HepG2 (cell line): ENCODE data around the gene SIK3. TPM values are rescaled to one million over a fixed set of nuclear protein-coding genes. Genes with fewer than 3 reads are reported as not detected.

Experiments used
- ARNT2 ChIP-seq: sonication (generic); formaldehyde crosslinking; IDR thresholded peaks from 2 replicates; pipeline ENCODE4 v1.8.0; 2022; ENCODE audit warnings: mild to moderate bottlenecking, low read depth, missing genetic modification reagents, moderate library complexity
- DZIP1 ChIP-seq: sonication (generic); formaldehyde crosslinking; IDR thresholded peaks from 2 replicates; pipeline ENCODE4 v1.5.0; 2020; ENCODE audit warnings: mild to moderate bottlenecking, missing genetic modification reagents
- GABPA ChIP-seq, 2 experiments: IDR thresholded peaks; 2 replicates each; pipeline ENCODE4 v1.6.1; 2011 to 2016; ENCODE audit warnings: low read depth in 2 of 2, low read length in 1 of 2, missing biosample characterization in 1 of 2, missing genetic modification characterization in 1 of 2
- GATA4 ChIP-seq: sonication (generic); IDR thresholded peaks from 2 replicates; pipeline ENCODE4 v1.6.1; 2016; ENCODE audit warnings: antibody characterized with exemption, low read depth, borderline replicate concordance
- GMEB1 ChIP-seq: sonication (generic); formaldehyde crosslinking; IDR thresholded peaks from 2 replicates; pipeline ENCODE4 v1.5.1; 2020; ENCODE audit warnings: missing genetic modification reagents, mild to moderate bottlenecking, borderline replicate concordance
- ISL2 ChIP-seq: sonication (generic); formaldehyde crosslinking; IDR thresholded peaks from 2 replicates; pipeline ENCODE4 v1.5.0; 2020; ENCODE audit warnings: missing genetic modification reagents
- KDM5B ChIP-seq: sonication (generic); formaldehyde crosslinking; IDR thresholded peaks from 2 replicates; pipeline ENCODE4 v1.4.0; 2020; ENCODE audit warnings: missing genetic modification reagents, mild to moderate bottlenecking, borderline replicate concordance
- MLLT10 ChIP-seq: sonication (generic); formaldehyde crosslinking; IDR thresholded peaks from 2 replicates; pipeline ENCODE4 v1.4.0; 2020; ENCODE audit warnings: missing genetic modification reagents
- POLR2A ChIP-seq, 2 experiments: IDR thresholded peaks; 2 replicates each; pipeline ENCODE4 v1.6.1; 2011; ENCODE audit warnings: low read depth in 2 of 2, low read length in 2 of 2, mild to moderate bottlenecking in 1 of 2, moderate library complexity in 1 of 2; ENCODE audit not compliant: insufficient read depth in 1 of 2
- RBFOX2 ChIP-seq: fragments of 200-400 bp; formaldehyde crosslinking; IDR thresholded peaks from 2 replicates; pipeline ENCODE4 v1.6.1; 2017; ENCODE audit warnings: low read depth, mild to moderate bottlenecking, low read length
- RELA ChIP-seq: sonication (generic); formaldehyde crosslinking; IDR thresholded peaks from 2 replicates; pipeline ENCODE4 v1.4.0; 2020; ENCODE audit warnings: missing genetic modification reagents
- SIX1 ChIP-seq: sonication (generic); formaldehyde crosslinking; IDR thresholded peaks from 2 replicates; pipeline ENCODE4 v1.4.0; 2020; ENCODE audit warnings: missing genetic modification reagents, borderline replicate concordance
- SP2 ChIP-seq: sonication (generic); formaldehyde crosslinking; IDR thresholded peaks from 2 replicates; pipeline ENCODE4 v1.5.1; 2020; ENCODE audit warnings: mild to moderate bottlenecking, missing genetic modification reagents
- SRSF1 ChIP-seq: fragments of 200-400 bp; formaldehyde crosslinking; optimal IDR thresholded peaks from 2 replicates; pipeline ENCODE3; 2017; ENCODE audit warnings: mild to moderate bottlenecking, low read depth, low read length, moderate library complexity
- TBP ChIP-seq: sonication (generic); formaldehyde crosslinking; IDR thresholded peaks from 2 replicates; pipeline ENCODE4 v1.5.0; 2020; ENCODE audit warnings: missing genetic modification reagents
- ZBTB37 ChIP-seq: sonication (generic); formaldehyde crosslinking; IDR thresholded peaks from 2 replicates; pipeline ENCODE4 v1.4.0; 2020; ENCODE audit warnings: mild to moderate bottlenecking, missing genetic modification reagents
- ZNF501 ChIP-seq: sonication (generic); formaldehyde crosslinking; IDR thresholded peaks from 2 replicates; pipeline ENCODE4 v1.5.1; 2020; ENCODE audit warnings: mild to moderate bottlenecking, moderate library complexity, missing genetic modification reagents
- ZNF674 ChIP-seq: sonication (generic); formaldehyde crosslinking; IDR thresholded peaks from 2 replicates; pipeline ENCODE4 v1.5.0; 2020; ENCODE audit warnings: low read depth, mild to moderate bottlenecking, missing genetic modification reagents
- ZNF788 ChIP-seq: sonication (generic); formaldehyde crosslinking; IDR thresholded peaks from 2 replicates; pipeline ENCODE4 v1.5.0; 2020; ENCODE audit warnings: mild to moderate bottlenecking, missing genetic modification reagents, borderline replicate concordance
- ZNF800 ChIP-seq: sonication (generic); formaldehyde crosslinking; IDR thresholded peaks from 2 replicates; pipeline ENCODE4 v1.4.0; 2020; ENCODE audit warnings: missing genetic modification reagents
- ZSCAN22 ChIP-seq: sonication (generic); formaldehyde crosslinking; IDR thresholded peaks from 2 replicates; pipeline ENCODE4 v1.4.0; 2020; ENCODE audit warnings: mild to moderate bottlenecking, missing genetic modification reagents
- ZSCAN29 ChIP-seq: sonication (generic); formaldehyde crosslinking; conservative IDR thresholded peaks from 2 replicates; pipeline ENCODE4 v1.4.0; 2020; ENCODE audit warnings: mild to moderate bottlenecking, missing genetic modification reagents
- polyA plus RNA-seq, 8 experiments: library from polyadenylated mRNA; depleted of rRNA in 3 of 8; stranded (reverse) in 7 of 8; unstranded in 1 of 8; fragments of >200 nt; fragmentation: Illumina TruSeq in 4 of 8; extraction: Trizol in 4 of 8; gene quantifications; 2 replicates each; pipeline versions ENCODE4 v1.2.1 to v1.2.3, GENCODE V29; 2011 to 2016; ENCODE audit warnings: low read depth in 4 of 8, missing spikeins in 1 of 8, mixed read lengths in 1 of 8; ENCODE audit not compliant: insufficient read depth in 1 of 8
- total RNA-seq, 5 experiments: library from RNA; depleted of rRNA; stranded (reverse); fragments of >200 nt; fragmentation: Illumina TruSeq; extraction: Trizol; gene quantifications; 2 replicates each; pipeline ENCODE4 v1.2.3, GENCODE V29; 2016; ENCODE audit warnings: low read depth in 1 of 5

The SIK3 gene
- total and polyA plus RNA-seq, 2 of the 13 experiments (the other 11 are each of a cell fraction or from before 2014, with no cell fraction given): 5.7 to 9.8 TPM

- TF ChIP-seq SIX1 (peak; percentile 63; the same call in 1 of the 2 replicates), SRSF1 (peak; percentile 99), KDM5B (CRISPR knock-in tag) (no peak), GABPA (IDR thresholded peaks at IDR 0.05; ENCODE audit: low read depth, low read length) (no peak), GABPA (CRISPR knock-in tag; IDR thresholded peaks at IDR 0.05; ENCODE audit: low read depth) (no peak), GATA4 (peak; percentile 91), ZNF501 (0 out of 2 replicates have a peak, but pooled peaks have one; percentile 58), POLR2A (IDR thresholded peaks at IDR 0.05; ENCODE audit: insufficient read depth in 1 of 2, low read depth in 2 of 2, low read length in 2 of 2) (peak in 1 of 2 experiments; percentile 34; a peak in 1 of 4 replicates), SP2 (CRISPR knock-in tag) (no peak), ZNF800 (CRISPR knock-in tag) (no peak), ZSCAN29 (CRISPR knock-in tag) (no peak), ZSCAN22 (CRISPR knock-in tag) (no peak), ZNF674 (CRISPR knock-in tag) (no peak), GMEB1 (no peak), RELA (CRISPR knock-in tag) (0 out of 2 replicates have a peak, but pooled peaks have one; percentile 65), ARNT2 (CRISPR knock-in tag) (no peak), MLLT10 (no peak), ZBTB37 (CRISPR knock-in tag) (no peak), ZNF788 (CRISPR knock-in tag) (peak; percentile 78; the same call in 1 of the 2 replicates), ISL2 (CRISPR knock-in tag) (peak; percentile 86), DZIP1 (CRISPR knock-in tag) (no peak), TBP (no peak), RBFOX2 (no peak; the same call in none of the 2 replicates)
Observed at GRCh38 chr11:116828632-116829524, 269.4 kb downstream of the SIK3 start (continued).
